AG04449 (cell line): ENCODE results near the gene FAT1.

Experiments
- CTCF ChIA-PET: fragments of 350-600 bp; formaldehyde crosslinking; extraction: SDS; loops from one replicate; lab custom pipeline; 2021; ENCODE audit warnings: antibody characterized with exemption; lab: Yijun Ruan, JAX
- POLR2A ChIA-PET: fragments of 400-600, 350-600 bp; formaldehyde crosslinking; extraction: SDS; loops from one replicate; lab custom pipeline; 2020; ENCODE audit warnings: antibody characterized with exemption, inconsistent platforms; lab: Yijun Ruan, JAX
- DNase-seq: peaks from one replicate; pipeline ENCODE4 v3.0.0-alpha.2; 2010; ENCODE audit warnings: low read depth, low spot score
- H3K4me3 ChIP-seq: 2 replicates; pipeline ENCODE4 v1.5.1; 2011; ENCODE audit warnings: low read depth, mild to moderate bottlenecking, control low read depth, low read length
- CTCF ChIP-seq: IDR thresholded peaks from one replicate; pipeline ENCODE4 v1.5.1; 2011; ENCODE audit warnings: mild to moderate bottlenecking, moderate library complexity, low read length, control low read depth, inconsistent platforms; ENCODE audit not compliant: insufficient read depth; ENCODE audit errors: missing control alignments

The FAT1 gene

GRCh38 chr4:186739802-186740434, 16.3 kb upstream of the FAT1 start:
- TF ChIP-seq CTCF, result no peak
- H3K4me3 ChIP-seq, result no peak overlapping the region
- ChIA-PET POLR2A (no interaction called here), CTCF (interaction anchor here (0.5 to 1.2 kb wide), 2 partner anchors 12 to 589 kb away, joined by 3 to 6 read pairs; no protein-coding TSS in a partner anchor)
- no peak for DNase-seq

DNA sequence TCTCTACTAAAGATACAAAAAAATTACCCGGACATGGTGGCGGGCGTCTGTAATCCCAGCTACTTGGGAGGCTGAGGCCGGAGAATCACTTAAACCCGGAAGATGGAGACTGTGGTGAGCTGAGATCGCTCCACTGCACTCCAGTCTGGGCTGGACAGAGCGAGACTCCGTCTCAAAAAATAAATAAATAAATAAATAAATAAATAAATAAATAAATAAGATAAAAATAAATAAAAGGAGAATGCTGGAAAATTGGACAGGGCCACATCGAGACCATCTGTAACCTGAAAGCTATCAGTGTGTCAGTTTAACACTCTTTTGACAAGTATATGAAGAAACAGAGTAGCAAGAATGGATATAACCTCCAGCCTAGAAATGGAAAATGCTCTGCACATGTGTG, 15.7 kb upstream of the FAT1 start:
- CTCF ChIA-PET, result interaction anchor here (1.2 to 1.6 kb wide), 2 partner anchors 11 to 14 kb away, joined by 4 to 6 read pairs; no protein-coding TSS in a partner anchor
- POLR2A ChIA-PET, result no interaction called here
- DNase-seq, result no peak

GRCh38 chr4:186738421-186738820, 14.8 kb upstream of the FAT1 start:
- no peak overlapping the region for H3K4me3 ChIP-seq
- no peak for DNase-seq
- TF ChIP-seq CTCF, result no peak
- CTCF ChIA-PET, result interaction anchor here (1.6 kb wide), 1 partner anchor 13 kb away, joined by 4 read pairs; no protein-coding TSS in a partner anchor
- POLR2A ChIA-PET, result no interaction called here

More for the DNA sequence above, 15.7 kb upstream of the FAT1 start:
- no peak for TF ChIP-seq CTCF
- H3K4me3 ChIP-seq, result no peak overlapping the region

DNA sequence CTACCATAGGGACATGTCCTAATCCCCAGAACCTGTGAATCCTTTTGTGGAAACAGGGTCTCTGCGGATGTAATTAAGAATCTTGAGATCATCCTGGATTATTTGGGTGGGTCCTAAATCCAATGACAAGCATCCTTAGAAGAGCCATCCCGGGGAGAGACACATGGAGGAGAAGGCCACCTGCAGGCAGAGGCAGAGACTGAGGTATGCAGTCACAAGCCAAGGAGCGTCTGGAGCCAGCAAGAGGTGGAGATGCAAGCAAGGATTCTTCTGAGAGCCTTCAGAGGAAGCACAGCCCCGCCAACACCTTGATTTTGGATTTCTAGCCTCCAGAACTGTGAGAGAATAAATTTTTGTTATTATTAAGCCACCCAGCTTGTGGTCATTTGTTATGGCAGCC, 13.8 kb upstream of the FAT1 start:
- H3K4me3 ChIP-seq, result no peak overlapping the region
- POLR2A ChIA-PET, result no interaction called here
- DNase-seq, result no peak
- TF ChIP-seq CTCF, result no peak
- CTCF ChIA-PET, result interaction anchor here (1.6 kb wide), 1 partner anchor 12 kb away, joined by 4 read pairs; no protein-coding TSS in a partner anchor

DNA sequence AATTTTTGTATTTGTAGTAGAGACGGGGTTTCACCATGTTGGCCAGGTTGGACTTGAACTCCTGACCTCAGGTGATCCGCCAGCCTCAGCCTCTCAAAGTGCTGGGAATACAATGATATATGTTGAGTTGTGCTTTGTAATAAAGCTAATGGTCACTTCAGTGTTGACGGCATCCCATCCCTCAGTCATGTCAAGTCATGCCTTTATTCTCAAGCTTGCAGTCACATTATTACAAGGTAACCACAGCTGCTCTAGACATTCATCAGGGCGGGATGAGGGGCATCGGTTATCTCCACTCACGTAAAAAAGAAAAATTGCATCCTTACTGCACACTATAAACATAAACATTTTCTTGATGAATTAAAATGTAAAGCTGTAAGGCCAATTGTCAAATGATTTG, 12.8 kb upstream of the FAT1 start:
- POLR2A ChIA-PET, result no interaction called here
- DNase-seq, result no peak
- CTCF ChIA-PET, result no interaction called here
- no peak for TF ChIP-seq CTCF
- H3K4me3 ChIP-seq, result no peak overlapping the region

GRCh38 chr4:186734251-186734650, 10.6 kb upstream of the FAT1 start:
- H3K4me3 ChIP-seq, result no peak overlapping the region
- TF ChIP-seq CTCF, result no peak
- no peak for DNase-seq
- ChIA-PET CTCF (interaction anchor here (0.9 kb wide), 1 partner anchor 75 kb away, joined by 3 read pairs; no protein-coding TSS in a partner anchor), POLR2A (no interaction called here)
